Stimulated activated memory B cell treated with anti-CD40 and anti-IgM and Interleukin-4, amounts not matched to agents 10 μg/mL and 1 μg/mL and 100 μg/mL, for 72 hours (primary cell): Measurements from ENCODE around the gene RPS6KA4.

Experiments
- ATAC-seq: fragments of 150-1000 bp; cut with Tn5 transposase; 2 replicates; pipeline ENCODE4 v1.10.0; 2021
- H3K27ac Mint-ChIP-seq: one replicate; pipeline ENCODE4 v1.8.0; 2022; ENCODE audit warnings: mild to moderate bottlenecking, mixed read lengths
- H3K27me3 Mint-ChIP-seq: one replicate; pipeline ENCODE4 v1.8.0; 2022; ENCODE audit warnings: mixed read lengths
- H3K36me3 Mint-ChIP-seq: one replicate; pipeline ENCODE4 v1.8.0; 2022; ENCODE audit warnings: mixed read lengths
- H3K4me1 Mint-ChIP-seq: one replicate; pipeline ENCODE4 v1.8.0; 2022; ENCODE audit warnings: mixed read lengths
- H3K4me3 Mint-ChIP-seq: one replicate; pipeline ENCODE4 v1.8.0; 2022; ENCODE audit warnings: mild to moderate bottlenecking, moderate library complexity, mixed read lengths
- H3K9me3 Mint-ChIP-seq: one replicate; pipeline ENCODE4 v1.8.0; 2022; ENCODE audit warnings: mixed read lengths

The RPS6KA4 gene

GRCh38 chr11:64339754-64340408, 19.1 kb upstream of the RPS6KA4 start, which contains the start of gene CCDC88B:
TSS of gene CCDC88B (plus strand) at chr11:64340204. CDS start at chr11:64340267, 63 bp downstream.
- H3K9me3 Mint-ChIP-seq: no peaks in the 10 kb centered on the region
- peak within 1 kb of the TSS; percentile 91 for H3K4me3 Mint-ChIP-seq
- H3K27me3 Mint-ChIP-seq: no peaks in the 10 kb centered on the region
- H3K27ac Mint-ChIP-seq: peak within 1 kb of the TSS; percentile 91
- H3K4me1 Mint-ChIP-seq: peaks cover 59% of the 10 kb centered on the region
- peaks cover 30% of the 10 kb centered on the region for H3K36me3 Mint-ChIP-seq
- ATAC-seq: peak; percentile 92

DNA sequence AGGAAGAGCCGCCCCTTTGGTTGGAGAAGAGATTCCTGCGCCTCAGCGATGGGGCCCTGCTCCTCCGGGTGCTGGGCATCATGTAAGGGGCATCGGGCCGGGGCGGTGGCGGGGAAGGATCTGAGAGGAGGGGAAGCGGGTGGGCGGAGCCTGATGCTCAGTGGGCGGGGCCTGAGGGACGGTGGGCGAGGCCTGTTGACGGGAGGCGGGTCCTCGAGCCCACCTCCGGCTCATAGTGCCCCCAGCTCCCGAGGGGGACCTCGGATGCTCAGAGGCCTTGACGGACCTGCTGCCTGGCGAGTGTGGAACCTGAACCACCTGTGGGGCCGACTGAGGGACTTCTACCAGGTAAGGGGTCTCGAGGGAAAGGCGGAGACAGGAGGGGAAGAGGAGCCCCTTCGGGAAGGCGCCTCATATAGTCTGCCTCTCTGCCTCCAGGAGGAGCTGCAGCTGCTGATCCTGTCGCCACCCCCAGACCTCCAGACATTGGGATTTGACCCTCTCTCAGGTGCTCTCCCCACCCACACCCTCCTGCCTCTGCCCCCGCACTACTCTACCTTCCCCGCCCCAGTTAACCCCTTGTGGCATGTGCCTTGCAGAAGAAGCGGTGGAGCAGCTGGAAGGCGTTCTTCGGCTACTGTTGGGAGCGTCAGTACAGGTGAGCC, 18.2 kb upstream of the RPS6KA4 start:
- Mint-ChIP-seq H3K9me3 (no peaks in the 10 kb centered on the region), H3K27ac (peak overlapping the region; percentile 91), H3K27me3 (no peaks in the 10 kb centered on the region), H3K4me3 (peak overlapping the region; percentile 91), H3K36me3 (peaks cover 38% of the 10 kb centered on the region), H3K4me1 (peaks cover 58% of the 10 kb centered on the region)
- ATAC-seq: peak; percentile 77

DNA sequence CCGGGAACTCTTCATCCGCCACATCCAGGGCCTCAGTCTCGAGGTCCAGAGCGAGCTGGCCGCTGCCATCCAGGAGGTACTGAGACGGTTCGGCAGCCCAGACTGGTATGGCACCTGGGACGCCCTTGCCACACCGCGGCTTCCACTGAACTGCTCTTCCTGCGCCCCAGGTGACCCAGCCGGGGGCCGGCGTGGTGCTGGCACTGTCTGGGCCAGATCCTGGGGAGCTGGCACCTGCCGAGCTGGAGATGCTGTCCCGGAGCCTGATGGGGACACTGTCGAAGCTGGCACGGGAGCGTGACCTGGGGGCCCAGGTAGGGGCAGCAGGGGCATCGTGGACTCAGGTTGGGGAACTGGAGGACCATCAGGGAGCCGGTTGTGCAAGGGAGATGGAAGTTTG, 17.5 kb upstream of the RPS6KA4 start:
- peaks cover 42% of the 10 kb centered on the region for H3K36me3 Mint-ChIP-seq

GRCh38 chr11:64341851-64342791, 16.8 kb upstream of the RPS6KA4 start:
- ATAC-seq: peak; percentile 74
- Mint-ChIP-seq H3K36me3 (peaks cover 49% of the 10 kb centered on the region), H3K4me1 (peaks cover 51% of the 10 kb centered on the region), H3K4me3 (peak overlapping the region; percentile 46), H3K27ac (peak overlapping the region; percentile 91), H3K27me3 (no peaks in the 10 kb centered on the region), H3K9me3 (no peaks in the 10 kb centered on the region)

More for the DNA sequence above, 17.5 kb upstream of the RPS6KA4 start:
- Mint-ChIP-seq H3K9me3 (no peaks in the 10 kb centered on the region), H3K27ac (peak overlapping the region; percentile 91), H3K27me3 (no peaks in the 10 kb centered on the region), H3K4me1 (peaks cover 55% of the 10 kb centered on the region), H3K4me3 (peak overlapping the region; percentile 91)
- ATAC-seq: no peak

- Mint-ChIP-seq H3K36me3 (peaks cover 54% of the 10 kb centered on the region), H3K27me3 (no peaks in the 10 kb centered on the region), H3K4me1 (peaks cover 51% of the 10 kb centered on the region), H3K9me3 (no peaks in the 10 kb centered on the region), H3K4me3 (no peak overlapping the region), H3K27ac (peak overlapping the region; percentile 91)
- ATAC-seq: no peak
Measured at GRCh38 chr11:64342869-64343745, 15.9 kb upstream of the RPS6KA4 start.

- Mint-ChIP-seq H3K4me1 (peaks cover 48% of the 10 kb centered on the region), H3K27ac (peak overlapping the region; percentile 17), H3K4me3 (no peak overlapping the region), H3K27me3 (no peaks in the 10 kb centered on the region), H3K36me3 (peaks cover 57% of the 10 kb centered on the region), H3K9me3 (no peaks in the 10 kb centered on the region)
- no peak for ATAC-seq
Measured at GRCh38 chr11:64343767-64344559, 15.0 kb upstream of the RPS6KA4 start.

GRCh38 chr11:64344787-64345186, 14.2 kb upstream of the RPS6KA4 start:
- Mint-ChIP-seq H3K9me3 (no peaks in the 10 kb centered on the region), H3K27ac (no peak overlapping the region), H3K4me3 (no peak overlapping the region), H3K36me3 (peaks cover 64% of the 10 kb centered on the region), H3K27me3 (no peaks in the 10 kb centered on the region), H3K4me1 (peaks cover 40% of the 10 kb centered on the region)
- ATAC-seq: no peak

DNA sequence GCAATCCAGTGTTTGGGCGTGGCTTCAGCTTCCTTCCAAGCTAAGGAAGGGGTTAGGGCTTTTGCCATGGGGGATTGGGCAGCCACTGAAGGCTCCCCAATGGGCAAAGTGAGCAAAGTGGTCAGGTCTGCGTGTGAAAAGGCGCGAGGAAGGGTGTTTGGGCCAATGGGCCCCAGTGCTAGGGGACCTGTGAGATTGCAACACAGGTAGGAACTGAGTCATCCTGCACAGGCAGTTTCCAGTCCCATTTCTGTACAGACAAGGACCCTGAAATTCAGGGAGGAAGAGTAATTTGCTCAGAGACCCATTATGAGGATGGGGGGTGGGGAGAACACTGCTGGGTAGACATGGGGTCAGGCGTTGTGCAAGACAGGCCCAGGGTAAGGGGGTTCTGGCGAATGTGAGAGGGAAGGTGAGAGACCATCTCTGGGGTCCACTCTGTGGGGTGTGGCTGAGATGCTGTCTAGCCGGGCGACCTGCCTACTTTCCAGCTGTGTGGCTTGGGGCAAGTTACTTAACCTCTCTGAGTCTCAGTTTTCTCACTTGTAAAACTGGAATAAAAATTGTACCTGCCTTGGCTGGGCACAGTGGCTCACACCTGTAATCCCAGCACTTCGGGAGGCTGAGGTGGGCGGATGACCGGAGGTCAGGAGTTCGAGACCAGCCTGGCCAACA, 11.6 kb upstream of the RPS6KA4 start:
- Mint-ChIP-seq H3K4me1 (peaks cover 32% of the 10 kb centered on the region), H3K36me3 (peaks cover 63% of the 10 kb centered on the region), H3K27ac (no peak overlapping the region), H3K27me3 (no peaks in the 10 kb centered on the region), H3K9me3 (no peaks in the 10 kb centered on the region), H3K4me3 (no peak overlapping the region)
- no peak for ATAC-seq

GRCh38 chr11:64348383-64349024, 10.5 kb upstream of the RPS6KA4 start:
- Mint-ChIP-seq H3K9me3 (no peaks in the 10 kb centered on the region), H3K36me3 (peaks cover 62% of the 10 kb centered on the region), H3K27me3 (no peaks in the 10 kb centered on the region), H3K4me1 (peaks cover 26% of the 10 kb centered on the region), H3K4me3 (no peak overlapping the region), H3K27ac (no peak overlapping the region)
- no peak for ATAC-seq

DNA sequence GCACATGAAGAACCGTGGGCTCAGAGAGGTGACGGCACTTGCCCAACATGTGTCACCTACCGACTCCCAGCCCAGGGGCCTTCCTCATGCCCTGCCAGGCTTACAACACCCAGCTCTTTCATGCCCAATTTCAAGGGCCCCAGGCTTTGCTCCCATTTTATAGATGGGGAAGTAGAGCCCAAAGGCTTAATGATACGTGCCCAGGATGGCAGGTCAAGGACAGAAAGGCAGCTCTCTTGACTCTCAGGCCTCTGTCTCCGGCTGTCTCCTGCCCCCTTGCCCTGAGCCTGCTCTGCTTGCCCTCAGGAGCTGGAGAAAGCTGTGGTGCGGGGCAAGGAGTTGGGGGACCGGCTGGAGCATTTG, 10.0 kb upstream of the RPS6KA4 start:
- Mint-ChIP-seq H3K27me3 (no peaks in the 10 kb centered on the region), H3K4me3 (no peak overlapping the region), H3K27ac (no peak overlapping the region), H3K36me3 (peaks cover 60% of the 10 kb centered on the region), H3K4me1 (peaks cover 26% of the 10 kb centered on the region), H3K9me3 (no peaks in the 10 kb centered on the region)
- no peak for ATAC-seq

DNA sequence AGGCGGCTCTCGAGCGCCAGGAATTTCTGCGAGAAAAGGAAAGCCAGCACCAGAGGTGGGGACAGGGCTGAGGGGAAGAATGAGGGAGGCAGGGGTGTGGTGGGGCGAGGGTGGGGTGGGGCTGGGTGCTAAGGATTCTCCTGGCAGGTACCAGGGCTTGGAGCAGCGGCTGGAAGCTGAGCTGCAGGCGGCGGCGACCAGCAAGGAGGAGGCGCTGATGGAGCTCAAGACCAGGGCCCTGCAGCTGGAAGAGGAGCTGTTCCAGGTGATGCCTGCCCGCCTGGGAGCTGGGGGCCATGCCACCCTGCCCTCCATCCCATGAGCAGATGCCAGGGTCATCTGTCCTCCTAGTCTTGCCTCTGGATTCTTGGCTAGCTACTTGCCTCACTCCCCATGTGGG, 9.6 kb upstream of the RPS6KA4 start:
- peak overlapping the region; percentile 20 for H3K27ac Mint-ChIP-seq
- H3K4me3 Mint-ChIP-seq: no peak overlapping the region
- H3K9me3 Mint-ChIP-seq: no peaks in the 10 kb centered on the region
- peaks cover 26% of the 10 kb centered on the region for H3K4me1 Mint-ChIP-seq
- H3K27me3 Mint-ChIP-seq: no peaks in the 10 kb centered on the region
- ATAC-seq: no peak
- H3K36me3 Mint-ChIP-seq: peaks cover 56% of the 10 kb centered on the region

DNA sequence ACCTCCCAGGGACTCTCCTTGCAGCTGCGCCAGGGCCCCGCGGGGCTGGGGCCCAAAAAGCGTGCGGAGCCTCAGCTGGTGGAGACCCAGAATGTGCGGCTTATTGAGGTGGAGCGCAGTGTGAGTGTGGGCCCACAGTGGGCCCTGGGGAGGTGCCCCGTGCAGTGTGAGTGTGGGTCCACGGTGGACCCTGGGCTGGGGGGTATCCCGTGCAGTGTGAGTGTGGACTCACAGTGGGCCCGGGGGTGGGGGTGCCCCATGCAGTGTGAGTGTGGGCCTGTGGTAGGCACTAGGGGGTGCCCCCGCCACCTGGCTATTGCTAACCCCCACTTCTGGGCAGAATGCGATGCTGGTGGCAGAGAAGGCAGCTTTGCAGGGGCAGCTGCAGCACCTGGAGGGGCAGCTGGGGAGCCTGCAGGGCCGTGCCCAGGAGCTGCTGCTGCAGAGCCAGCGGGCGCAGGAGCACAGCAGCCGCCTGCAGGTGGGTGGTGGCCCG, 7.8 kb upstream of the RPS6KA4 start:
- H3K4me1 Mint-ChIP-seq: peaks cover 26% of the 10 kb centered on the region
- peak overlapping the region; percentile 55 for H3K27ac Mint-ChIP-seq
- ATAC-seq: peak; percentile 47
- H3K9me3 Mint-ChIP-seq: no peaks in the 10 kb centered on the region
- no peaks in the 10 kb centered on the region for H3K27me3 Mint-ChIP-seq
- no peak overlapping the region for H3K4me3 Mint-ChIP-seq
- peaks cover 40% of the 10 kb centered on the region for H3K36me3 Mint-ChIP-seq
